Measurements from ENCODE around the gene APBB2.

The APBB2 gene

GRCh38 chr4:41215155-41215554, 813 bp upstream of the APBB2 start:
- peak in 2 of 3 experiments; percentile 26 to 47 for DNase-seq

GRCh38 chr4:41214825-41215146, 444 bp upstream of the APBB2 start:
- DNase-seq = no peak

- peak in 1 of 3 experiments; percentile 63 for DNase-seq
These were observed 662 bp downstream of the APBB2 start for GRCh38 chr4:41213625-41214135.

- peak; percentile 34 to 75 (median 42) for DNase-seq
These were observed 1.6 kb downstream of the APBB2 start for GRCh38 chr4:41212616-41213203.

- no peak for DNase-seq
These were observed 2.3 kb downstream of the APBB2 start for GRCh38 chr4:41211951-41212615.

GRCh38 chr4:41209901-41210300, 4.4 kb downstream of the APBB2 start:
- DNase-seq = no peak

GRCh38 chr4:41209187-41209586, 5.2 kb downstream of the APBB2 start:
- peak in 1 of 3 experiments; percentile 39 for DNase-seq

- DNase-seq = no peak
These were observed 7.0 kb downstream of the APBB2 start for GRCh38 chr4:41207291-41207831.

GRCh38 chr4:41205854-41206460, 8.4 kb downstream of the APBB2 start:
- no peak for DNase-seq

GRCh38 chr4:41205130-41205529, 9.2 kb downstream of the APBB2 start:
- DNase-seq = no peak

GRCh38 chr4:41204400-41204978, 9.9 kb downstream of the APBB2 start:
- no peak for DNase-seq

- DNase-seq = no peak
These were observed 10.5 kb downstream of the APBB2 start for GRCh38 chr4:41203841-41204240.

- DNase-seq = no peak
These were observed 11.3 kb downstream of the APBB2 start for GRCh38 chr4:41202820-41203568.

- no peak for DNase-seq
These were observed 12.0 kb downstream of the APBB2 start for GRCh38 chr4:41202356-41202755.

GRCh38 chr4:41200486-41201017, 13.8 kb downstream of the APBB2 start:
- DNase-seq = no peak

- no peak for DNase-seq
These were observed 14.6 kb downstream of the APBB2 start for GRCh38 chr4:41199788-41200187.

GRCh38 chr4:41197996-41198395, 16.3 kb downstream of the APBB2 start:
- no peak for DNase-seq

- no peak for DNase-seq
These were observed 16.8 kb downstream of the APBB2 start for GRCh38 chr4:41197495-41197894.

- DNase-seq = no peak
These were observed 17.6 kb downstream of the APBB2 start for GRCh38 chr4:41196633-41197332.

- no peak for DNase-seq
These were observed 22.2 kb downstream of the APBB2 start for GRCh38 chr4:41192136-41192535.

- DNase-seq = peak in 1 of 3 experiments; percentile 38
These were observed 24.7 kb downstream of the APBB2 start for GRCh38 chr4:41189666-41190065.

- no peak for DNase-seq
These were observed 25.3 kb downstream of the APBB2 start for GRCh38 chr4:41189076-41189475.

Measured in NCI-H1417 (cell line).